Neural progenitor cell (in vitro differentiated cells): ENCODE data around the gene PCDHGA12.

Experiments
- CTCF ChIP-seq: fragments of 200-600 bp; sonication (generic); IDR thresholded peaks from 2 replicates; pipeline ENCODE4 v1.5.1; 2017; ENCODE audit warnings: antibody characterized with exemption, mild to moderate bottlenecking
- EZH2 ChIP-seq: fragments of 200-600 bp; sonication (generic); IDR thresholded peaks from 2 replicates; pipeline ENCODE4 v1.6.1; 2017; ENCODE audit warnings: antibody characterized with exemption, mild to moderate bottlenecking, moderate library complexity

GRCh38 chr5:141434006-141434405, 3.7 kb downstream of the PCDHGA12 start:
- no peak for TF ChIP-seq EZH2
- TF ChIP-seq CTCF = no peak
